Stimulated activated CD4-positive, alpha-beta T cell treated with anti-CD3 and anti-CD28 coated beads, TNF-alpha, amount 100 ng/mL, for 48 hours (primary cell): ENCODE results near the gene EEF1A1.
A peak's percentile ranks its signal among the peaks of the same experiment; 100 is the strongest.
"Not testable (repeated sequence)": the region's sequence is repeated elsewhere in the genome, so short reads cannot be mapped to it uniquely, and the experiment has no call there.

Experiments
- DNase-seq, 3 donors: peaks; one replicate each; pipeline ENCODE4 v3.0.0-alpha.2; 2020; ENCODE audit warnings: low read depth in 3 of 3

The EEF1A1 gene

DNA sequence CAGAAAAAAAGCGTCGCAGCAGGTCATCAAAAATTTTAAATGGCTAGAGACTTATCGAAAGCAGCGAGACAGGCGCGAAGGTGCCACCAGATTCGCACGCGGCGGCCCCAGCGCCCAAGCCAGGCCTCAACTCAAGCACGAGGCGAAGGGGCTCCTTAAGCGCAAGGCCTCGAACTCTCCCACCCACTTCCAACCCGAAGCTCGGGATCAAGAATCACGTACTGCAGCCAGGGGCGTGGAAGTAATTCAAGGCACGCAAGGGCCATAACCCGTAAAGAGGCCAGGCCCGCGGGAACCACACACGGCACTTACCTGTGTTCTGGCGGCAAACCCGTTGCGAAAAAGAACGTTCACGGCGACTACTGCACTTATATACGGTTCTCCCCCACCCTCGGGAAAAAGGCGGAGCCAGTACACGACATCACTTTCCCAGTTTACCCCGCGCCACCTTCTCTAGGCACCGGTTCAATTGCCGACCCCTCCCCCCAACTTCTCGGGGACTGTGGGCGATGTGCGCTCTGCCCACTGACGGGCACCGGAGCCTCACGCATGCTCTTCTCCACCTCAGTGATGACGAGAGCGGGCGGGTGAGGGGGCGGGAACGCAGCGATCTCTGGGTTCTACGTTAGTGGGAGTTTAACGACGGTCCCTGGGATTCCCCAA lies at the start of gene EEF1A1:
Gene EEF1A1, minus strand, starts transcription at position 345 of the 663 bp plus-strand sequence. CDS start 1,006 bp downstream, outside the sequence.
- peak; percentile 99 to 100 (median 100) for DNase-seq

DNA sequence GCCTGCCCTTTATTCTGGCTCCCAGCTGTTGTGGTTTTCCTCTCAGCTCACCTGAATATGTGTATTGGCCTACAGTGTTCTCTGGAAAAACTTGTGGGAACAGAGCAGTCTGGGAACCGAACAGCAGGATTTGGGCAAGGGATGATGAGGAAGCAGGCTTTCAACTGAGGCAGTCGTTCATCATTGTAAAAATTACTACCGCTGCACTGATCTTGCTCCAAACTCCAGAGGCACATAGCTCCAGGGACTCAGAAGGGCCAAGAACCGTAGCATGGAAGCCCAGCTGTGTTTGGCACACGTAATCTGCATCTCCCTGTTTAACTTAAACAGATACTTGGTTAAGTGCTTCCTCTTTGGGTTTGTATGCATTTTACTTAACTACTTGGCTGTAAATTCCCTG lies 48.3 kb upstream of the EEF1A1 start:
- DNase-seq, result no peak

DNA sequence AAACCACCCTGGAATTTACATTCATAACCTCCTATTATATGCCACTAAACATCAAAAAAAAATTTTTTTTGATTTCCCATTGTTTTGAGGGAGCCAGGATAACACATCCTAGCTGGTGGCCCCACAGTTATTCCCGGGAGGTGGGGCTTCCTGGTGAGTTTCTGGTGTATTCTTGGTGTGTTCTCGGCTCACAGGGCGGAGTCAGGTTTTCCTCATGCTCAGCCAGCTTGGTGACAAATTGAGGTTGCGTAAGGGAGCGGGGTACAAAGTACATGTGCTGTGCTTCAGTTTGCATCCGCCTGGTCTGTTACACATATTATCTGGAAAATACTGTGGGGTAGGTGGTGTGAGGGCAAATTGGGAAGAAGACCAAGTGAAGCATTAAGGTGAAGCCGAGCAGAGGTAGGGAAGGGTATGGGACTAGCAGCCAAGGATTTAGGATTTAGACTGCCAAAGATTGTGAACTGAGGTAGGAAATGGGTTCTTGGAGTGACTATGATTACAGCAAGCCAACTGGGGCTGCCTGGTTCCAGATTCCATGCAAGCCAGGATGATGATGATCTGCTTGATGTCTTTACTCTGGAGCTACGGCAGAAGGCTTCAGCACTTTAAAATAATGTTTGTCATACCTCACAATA lies 46.2 kb upstream of the EEF1A1 start:
- no peak for DNase-seq

DNA sequence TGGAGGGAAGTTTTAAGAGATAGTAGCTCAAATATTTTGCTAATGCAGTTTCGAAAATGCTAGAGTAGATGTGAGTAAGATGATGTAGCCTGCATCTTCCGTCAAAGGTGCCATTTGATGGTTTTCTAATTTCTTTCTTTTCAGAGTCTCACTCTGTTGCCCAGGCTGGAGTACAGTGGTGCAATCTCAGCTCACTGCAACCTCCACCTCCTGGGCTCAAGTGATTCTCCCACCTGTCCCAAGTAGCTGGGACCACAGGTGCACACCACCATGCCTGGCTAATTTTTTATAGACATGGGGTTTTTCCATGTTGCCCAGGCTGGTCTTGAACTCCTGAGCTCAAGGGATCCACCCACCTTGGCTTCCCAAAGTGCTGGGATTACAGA lies 45.6 kb upstream of the EEF1A1 start:
- DNase-seq, result not testable (repeated sequence)

DNA sequence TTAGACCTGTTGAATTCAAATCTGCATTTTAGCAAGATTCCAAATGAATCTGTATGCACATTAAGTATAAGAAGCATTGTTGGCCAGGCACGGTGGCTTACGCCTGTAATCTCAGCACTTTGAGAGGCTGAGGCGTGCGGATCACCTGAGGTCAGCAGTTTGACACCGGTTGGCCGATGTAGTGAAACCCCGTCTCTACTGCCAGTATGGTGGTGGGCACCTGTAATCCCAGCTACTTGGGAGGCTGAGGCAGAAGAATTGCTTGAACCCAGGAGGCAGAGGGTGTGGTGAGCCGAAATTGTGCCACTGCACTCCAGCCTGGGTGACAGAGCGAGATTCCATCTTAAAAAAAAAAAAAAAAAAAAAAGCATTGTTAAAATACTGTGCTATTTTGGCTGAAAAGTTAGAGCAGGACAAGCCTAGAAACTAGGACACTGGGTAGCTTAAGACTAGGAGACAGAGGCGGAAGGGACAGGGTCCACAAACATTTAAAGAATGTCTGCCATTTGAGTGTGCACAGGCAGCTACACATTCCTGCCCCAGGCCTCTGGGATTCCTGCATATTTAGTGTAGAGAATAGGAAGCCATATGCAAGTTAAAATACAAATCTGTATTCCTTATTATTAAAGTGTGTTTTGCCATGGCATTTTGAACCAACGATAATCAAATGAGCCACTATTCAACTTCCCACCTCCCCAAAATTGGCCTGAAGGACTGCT lies 45.1 kb upstream of the EEF1A1 start:
- no peak for DNase-seq

DNA sequence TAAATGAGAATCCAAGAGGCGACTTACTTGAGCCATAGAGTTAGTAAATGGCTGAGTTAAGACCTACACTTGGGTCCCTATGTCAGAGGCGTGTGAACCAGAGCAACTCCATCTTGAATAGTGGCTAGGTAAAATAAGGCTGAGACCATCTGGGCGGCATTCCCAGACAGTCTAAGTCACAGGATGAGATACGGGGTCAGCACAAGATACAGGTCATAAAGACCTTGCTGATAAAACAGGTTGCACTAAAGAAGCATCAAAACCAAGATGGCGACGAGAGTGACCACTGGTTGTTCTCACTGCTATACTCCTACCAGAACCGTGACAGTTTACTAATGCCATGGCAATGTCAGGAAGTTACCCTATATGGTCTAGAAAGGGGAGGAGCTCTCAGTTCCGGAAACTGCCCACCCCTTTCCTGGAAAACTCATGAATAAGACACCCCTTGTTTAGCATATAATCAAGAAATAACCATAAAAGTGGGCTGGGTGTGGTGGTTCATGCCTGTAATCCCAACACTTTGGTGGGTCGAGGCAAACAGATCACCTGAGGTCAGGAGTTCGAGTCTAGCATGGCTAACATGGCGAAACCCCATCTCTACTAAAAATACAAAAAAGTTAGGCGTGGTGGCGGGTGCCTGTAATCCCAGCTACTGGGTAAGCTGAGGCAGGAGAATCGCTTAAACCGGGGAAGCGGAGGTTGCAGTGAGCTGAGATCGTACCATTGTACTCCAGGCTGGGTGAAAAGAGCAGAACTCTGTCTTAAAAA lies 43.9 kb upstream of the EEF1A1 start:
- DNase-seq, result no peak

DNA sequence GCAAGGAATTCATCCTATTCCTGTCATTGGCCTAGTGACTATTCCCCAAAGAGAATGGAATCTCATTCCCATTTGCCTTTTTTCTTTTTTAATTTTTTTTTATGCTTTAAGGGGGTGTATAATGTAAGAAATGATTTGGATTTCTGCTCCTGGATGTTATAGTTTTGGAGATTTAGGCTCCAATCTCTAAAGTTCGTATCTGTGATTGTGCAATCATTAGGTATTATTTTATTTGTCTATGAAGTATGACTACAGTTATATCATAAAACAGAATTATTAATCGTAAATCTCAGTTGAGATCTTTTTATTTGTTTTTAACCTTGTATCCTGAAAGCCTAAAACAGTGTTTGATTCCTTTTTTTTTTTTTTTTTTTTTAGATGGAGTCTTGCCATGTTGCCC lies 41.7 kb upstream of the EEF1A1 start:
- no peak for DNase-seq

DNA sequence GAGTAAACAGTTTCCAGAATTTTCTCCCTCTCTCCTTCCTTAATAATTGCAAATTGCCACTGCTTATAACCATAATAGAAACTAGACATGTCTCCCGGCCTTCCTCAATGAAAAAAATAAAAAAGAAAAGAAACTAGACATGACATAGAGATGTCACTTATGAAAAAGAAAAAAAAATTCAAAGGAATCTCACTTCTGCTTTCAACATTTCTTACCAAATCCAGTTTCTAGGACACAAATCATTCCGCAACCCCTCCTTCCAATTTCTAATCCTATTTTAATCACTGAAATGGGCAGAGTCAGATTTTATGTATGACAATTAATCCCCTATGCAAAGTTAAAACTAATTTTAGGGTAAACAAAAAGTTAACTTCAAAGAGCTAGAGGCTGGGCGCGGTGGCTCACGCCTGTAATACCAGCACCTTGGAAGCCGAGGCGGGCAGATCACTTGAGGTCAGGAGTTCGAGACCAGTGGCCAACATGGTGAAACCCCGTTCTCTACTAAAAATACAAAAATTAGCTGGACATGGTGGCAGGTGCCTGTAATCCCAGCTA lies 40.1 kb upstream of the EEF1A1 start:
- no peak for DNase-seq

DNA sequence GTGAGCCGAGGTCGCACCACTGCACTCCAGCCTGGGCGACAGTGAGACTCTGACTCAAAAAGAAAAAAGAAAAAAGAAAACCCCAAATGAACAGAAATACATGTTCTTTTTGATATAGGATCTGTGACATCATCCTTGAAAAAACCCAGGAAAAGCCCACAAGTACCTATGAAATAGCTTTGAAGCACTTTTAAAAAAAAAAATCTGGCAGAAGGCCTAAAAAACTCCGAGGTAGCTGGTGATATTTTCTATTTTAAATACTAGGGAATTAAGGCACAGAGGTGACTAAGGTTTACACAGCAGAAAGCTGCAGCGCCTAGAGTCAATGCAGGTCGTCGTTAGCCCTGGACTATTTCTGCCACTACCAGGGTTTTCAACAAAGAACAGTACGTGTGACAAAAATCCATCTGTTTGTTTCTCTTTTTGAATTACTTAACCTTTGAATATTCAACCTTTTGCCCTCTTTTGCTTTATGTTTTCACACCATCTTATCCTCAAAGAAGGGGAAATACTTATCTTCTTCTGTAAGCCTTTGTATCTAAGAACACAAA lies 39.4 kb upstream of the EEF1A1 start:
- DNase-seq, result no peak

DNA sequence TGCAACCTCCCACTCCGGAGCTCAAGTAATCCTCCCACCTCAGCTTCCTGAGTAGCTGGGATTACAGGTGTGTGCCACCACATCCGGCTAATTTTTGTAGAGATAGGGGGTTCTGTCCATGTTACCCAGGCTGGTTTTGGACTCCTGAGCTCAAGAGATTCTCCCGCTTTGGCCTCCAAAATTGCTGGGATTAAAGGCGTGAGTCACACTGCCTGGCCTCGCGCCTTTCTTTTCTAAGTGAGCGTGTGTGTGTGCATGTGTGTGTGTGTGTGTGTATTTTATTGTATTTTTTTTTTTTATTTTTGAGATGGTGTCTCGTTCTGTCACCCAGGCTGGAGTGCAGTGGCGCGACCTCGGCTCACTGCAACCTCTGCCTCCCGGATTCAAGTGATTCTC lies 38.6 kb upstream of the EEF1A1 start:
- not testable (repeated sequence) for DNase-seq

DNA sequence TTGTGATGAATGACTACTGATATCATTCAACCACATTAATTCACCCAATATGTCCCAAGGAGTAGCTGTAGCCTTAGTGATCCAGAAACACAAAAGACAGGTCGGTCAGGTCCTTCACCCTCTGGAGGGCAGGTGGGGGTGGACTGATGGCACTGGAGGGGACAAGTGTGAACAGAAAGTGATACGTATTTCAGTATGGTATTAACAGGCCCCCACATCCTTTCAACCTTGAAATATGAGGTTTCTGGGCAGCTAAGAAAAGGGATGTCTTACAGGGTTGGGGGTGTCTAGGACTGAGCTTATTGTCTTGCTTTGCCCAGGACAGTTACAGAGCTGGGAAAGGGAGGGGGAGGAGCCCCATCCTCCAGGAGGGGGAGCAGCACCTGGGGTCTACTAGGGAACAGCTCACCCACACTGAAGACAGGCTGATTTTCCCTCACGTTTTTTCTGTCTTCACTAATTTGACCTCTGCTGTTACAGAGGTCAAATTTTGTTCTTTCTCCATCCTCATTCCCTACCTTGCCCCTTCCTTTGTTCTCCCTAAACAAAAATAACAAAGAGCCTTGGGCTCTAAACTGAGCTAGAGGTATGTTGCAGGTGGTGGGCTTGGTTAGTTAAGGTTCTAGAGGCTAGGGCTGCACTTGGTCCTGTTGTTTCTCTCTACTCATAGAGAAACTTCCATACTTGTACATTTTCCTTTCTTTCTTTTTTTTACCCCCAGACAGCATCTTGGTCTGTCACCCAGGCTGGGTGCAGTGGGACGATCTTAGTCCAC lies 38.0 kb upstream of the EEF1A1 start:
- DNase-seq, result no peak

DNA sequence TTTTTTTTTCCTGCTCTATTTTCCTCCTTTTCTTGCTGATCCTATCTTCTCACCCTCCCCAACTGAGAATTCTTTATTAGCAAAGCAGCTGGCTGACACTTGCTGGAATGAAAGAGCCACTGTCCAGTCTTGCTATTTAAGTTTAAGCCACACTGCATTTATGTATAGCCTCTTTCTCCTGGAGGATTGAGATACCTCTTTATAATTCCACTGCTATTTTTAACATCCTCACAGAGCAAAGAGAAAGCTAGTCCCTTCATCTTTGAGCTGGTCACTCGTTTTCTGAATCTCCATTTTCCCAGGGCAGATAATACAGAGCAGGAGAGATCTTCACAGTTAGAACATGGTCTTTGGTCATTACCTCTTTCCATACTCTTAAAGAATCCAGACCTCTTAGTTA lies 36.0 kb upstream of the EEF1A1 start:
- DNase-seq, result no peak

DNA sequence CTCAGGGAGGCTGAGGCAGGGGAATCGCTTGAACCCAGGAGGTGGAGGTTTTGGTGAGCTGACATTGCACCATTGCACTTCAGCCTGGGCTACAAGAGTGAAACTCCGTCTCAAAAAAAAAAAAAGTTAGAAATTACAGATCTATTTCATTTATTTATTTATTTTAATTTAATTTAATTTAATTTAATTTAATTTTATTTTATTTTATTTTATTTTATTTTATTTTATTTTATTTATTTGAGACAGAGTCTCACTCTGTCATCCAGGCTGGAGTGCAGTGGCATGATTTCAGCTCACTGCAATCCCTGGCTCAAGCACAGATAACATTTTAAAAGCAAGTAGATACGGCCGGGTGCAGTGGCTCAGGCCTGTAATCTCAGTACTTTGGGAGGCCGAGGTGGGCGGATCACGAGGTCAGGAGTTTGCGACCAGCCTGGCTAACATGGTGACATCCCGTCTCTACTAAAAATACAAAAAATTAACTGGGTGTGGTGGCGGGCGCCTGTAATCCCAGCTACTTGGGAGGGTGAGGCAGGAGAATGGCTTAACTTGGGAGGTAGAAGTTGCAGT lies 34.6 kb upstream of the EEF1A1 start:
- not testable (repeated sequence) for DNase-seq

DNA sequence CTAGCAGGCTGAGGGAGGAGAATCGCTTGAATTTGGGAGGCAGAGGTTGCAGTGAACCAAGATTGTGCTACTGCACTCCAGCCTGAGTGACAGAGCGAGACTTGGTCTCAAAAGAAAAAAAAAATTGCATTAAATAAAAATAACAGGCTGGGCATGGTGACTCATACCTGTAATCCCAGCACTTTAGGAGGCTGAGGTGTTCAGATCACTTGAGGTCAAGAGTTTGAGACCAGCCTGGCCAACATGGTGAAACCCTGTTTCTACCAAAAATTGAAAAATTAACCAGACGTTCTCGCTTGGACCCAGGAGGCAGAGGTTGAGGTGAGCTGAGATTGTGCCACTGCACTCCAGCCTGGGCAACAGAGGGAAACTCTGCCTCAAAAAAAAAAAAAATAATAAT lies 30.3 kb upstream of the EEF1A1 start:
- DNase-seq, result not testable (repeated sequence)

DNA sequence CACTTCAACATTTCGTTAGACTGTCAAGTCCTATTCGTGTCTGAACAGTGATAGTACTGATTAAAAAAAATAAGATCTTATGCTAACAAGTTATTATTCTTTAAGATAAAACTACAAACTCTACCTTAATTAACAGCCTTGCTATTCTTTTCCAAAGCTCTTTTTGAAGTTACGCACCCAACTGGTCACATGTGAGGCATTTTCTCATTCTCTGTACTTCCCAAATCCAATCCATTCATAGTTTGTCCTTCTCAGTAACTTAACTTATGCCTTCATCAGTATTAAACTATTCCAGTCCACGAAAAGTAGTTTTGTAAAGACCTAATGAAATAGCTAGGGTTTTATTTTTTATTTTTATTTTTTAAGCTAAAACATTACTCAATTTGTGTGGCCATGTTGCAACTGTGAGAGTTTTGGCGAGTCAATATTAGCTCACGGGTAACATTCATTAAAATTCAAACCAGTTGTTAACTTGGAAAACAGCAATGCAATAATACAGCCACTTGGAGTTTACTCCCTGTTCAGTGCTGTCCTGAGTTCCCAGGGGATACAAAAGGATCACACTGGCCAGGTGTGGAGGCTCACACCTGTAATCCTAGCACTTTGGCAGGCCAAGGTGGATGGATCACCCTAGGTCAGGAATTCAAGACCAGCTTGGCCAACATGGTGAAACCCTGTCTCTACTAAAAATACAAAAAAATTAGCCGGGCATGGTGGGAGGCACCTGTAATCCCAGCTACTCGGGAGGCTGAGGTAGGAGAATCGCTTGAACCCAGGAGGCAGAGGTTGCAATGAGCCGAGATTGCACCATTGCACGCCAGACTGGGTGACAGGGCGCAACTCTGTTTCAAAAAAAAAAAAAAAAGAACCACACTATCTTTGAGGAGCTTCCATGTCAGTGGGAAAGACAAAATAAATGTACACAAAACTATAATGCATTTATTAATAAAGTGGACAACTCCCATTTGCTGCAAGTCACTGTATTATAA lies 27.9 kb upstream of the EEF1A1 start:
- no peak for DNase-seq

DNA sequence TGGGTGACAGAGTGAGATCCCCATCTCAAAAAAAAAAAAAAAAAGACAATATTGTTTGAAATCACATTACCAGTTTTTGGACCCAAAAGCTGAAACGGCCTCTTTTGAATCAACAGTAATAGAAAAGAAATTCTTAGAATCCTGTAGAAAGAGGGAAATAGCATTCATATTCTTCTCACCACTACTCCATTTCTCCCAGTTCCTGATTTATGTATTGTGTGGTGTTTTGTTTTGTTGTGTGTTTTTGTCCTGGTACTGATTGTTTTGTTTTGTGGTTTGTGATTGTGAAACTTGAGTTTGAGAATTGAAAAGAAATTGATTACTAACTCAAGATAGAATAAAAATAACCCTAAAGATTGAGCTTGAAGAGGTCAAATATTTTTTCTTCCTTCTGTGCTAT lies 26.2 kb upstream of the EEF1A1 start:
- no peak for DNase-seq

DNA sequence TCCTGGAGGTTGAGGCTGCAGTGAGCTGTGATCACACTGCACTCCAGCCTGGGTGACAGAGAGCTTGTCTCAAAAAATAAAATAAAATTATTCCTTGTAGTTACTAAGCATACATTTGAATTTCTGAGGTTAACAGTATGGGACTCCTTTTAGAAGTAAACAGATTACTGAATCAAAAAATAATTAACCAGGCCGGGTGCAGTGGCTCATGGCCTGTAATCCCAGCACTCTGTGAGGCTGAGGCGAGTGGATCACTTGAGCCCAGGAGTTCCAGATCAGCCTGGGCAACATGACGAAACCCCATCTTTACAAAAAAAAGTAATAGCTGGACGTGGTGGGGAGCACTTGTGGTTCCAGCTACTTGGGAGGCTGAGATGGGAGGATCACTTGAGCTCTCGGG lies 22.1 kb upstream of the EEF1A1 start:
- no peak for DNase-seq

DNA sequence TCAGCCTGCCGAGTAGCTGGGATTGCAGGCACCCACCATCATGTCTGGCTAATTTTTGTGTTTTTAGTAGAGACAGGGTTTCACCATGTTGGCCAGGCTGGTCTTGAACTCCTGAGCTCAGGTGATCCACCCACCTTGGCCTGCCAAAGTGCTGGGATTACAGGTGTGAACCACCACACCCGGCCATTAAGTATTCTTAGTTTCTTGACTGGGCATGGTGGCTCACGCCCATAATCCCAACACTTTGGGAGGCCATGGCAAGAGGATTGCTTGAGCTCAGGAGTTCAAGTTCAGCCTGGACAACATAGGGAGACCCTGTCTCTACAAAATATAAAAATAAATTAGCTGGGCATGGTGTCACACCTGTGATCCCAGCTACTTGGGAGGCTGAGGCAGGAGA lies 21.6 kb upstream of the EEF1A1 start:
- DNase-seq, result not testable (repeated sequence)

DNA sequence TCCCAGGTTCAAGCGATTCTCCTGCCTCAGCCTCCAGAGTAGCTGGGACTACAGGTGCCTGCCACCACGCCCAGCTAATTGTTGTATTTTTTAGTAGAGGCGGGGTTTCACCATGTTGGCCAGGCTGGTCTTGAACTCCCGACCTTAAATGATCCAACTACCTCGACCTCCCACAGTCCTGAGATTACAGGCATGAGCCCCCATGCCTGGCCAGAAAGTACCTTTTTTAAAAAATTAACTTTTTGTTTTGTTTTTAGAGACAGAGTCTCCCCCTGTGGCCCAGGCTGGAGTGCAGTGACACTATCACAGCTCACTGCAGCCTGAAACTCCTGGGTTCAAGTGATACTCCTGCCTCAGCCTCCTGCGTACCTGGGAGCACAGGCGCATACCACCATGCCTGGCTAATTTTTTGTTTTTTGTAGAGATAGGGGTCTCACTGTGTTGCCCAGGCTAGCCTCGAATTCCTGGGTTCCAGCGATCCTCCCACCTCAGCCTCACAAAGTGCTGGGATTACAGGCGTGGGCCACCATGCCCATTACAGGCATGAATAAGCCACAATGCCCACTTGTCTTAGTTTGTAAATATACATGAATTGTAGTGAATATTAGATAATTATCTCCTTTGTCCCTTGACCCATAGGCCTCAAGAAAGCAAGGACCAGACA lies 17.4 kb upstream of the EEF1A1 start:
- DNase-seq, result no peak
